Measurements from ENCODE around the gene BTBD19.

GRCh38 chr1:44799770-44800584 is 8.3 kb upstream of the BTBD19 start, which contains the start of gene PLK3:
- TF ChIP-seq CTCF (conservative IDR thresholded peaks at IDR 0.05 in 1 of 2, IDR thresholded peaks at IDR 0.05 in 1 of 2; ENCODE audit: low read depth in 1 of 2, low read length in 2 of 2), result peak; percentile 78 to 86
- TF ChIP-seq EZH2 (IDR thresholded peaks at IDR 0.05; ENCODE audit: low read length, missing control alignments), result no peak

Measured in fibroblast of lung (primary cell).